Spleen (tissue), 7 donors: ENCODE data around the gene MYLK4.

Experiments
- POLR2AphosphoS5 ChIP-seq, 3 donors: sonication (generic); formaldehyde crosslinking; IDR thresholded peaks; one replicate each; pipeline ENCODE4 v1.5.1; 2017; ENCODE audit warnings: antibody characterized with exemption in 3 of 3
- TF ChIP-seq, protein P1 (sequence below), 11 experiments: fragments of 200-600 bp in 7 of 11; fragments of 450-650 bp in 4 of 11; sonication (generic) in 4 of 11; IDR thresholded peaks in 8 of 11; conservative IDR thresholded peaks in 3 of 11; 1 replicate in 7 of 11; 2 replicates in 4 of 11; pipeline versions ENCODE4 v1.4.0 to v1.8.0; 2016 to 2021; ENCODE audit warnings: antibody characterized with exemption in 11 of 11, inconsistent platforms in 4 of 11, mild to moderate bottlenecking in 1 of 11
- donor health status: DM: no; HTN: no; CAD: no; lungs with moderate emphysema.
- donor health status: DM: no; HTN: no; CAD: no.
- donor health status: DM: no; HTN: no; CAD: no.

DNA sequence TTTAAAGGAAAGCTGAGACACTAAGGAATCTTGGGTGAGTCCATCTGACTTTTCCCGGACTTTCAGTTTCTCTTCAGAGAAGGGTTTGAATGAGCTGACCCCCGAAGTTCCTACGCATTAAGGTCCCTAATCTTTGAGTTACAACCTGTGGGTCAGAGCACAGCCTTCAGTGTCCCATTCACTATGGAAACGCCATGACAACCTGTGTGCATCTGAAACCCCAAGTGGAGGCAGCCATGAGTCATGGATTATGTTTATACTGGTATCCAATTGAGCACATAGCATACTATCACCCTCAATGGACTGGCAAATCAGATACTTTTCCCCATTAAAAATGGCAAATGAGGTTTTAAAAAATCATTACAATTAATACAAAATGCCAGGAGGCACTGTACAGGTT is 11.4 kb downstream of the MYLK4 start:
- no peak for TF ChIP-seq POLR2AphosphoS5 (IDR thresholded peaks at IDR 0.05)
- TF ChIP-seq, protein P1, sequence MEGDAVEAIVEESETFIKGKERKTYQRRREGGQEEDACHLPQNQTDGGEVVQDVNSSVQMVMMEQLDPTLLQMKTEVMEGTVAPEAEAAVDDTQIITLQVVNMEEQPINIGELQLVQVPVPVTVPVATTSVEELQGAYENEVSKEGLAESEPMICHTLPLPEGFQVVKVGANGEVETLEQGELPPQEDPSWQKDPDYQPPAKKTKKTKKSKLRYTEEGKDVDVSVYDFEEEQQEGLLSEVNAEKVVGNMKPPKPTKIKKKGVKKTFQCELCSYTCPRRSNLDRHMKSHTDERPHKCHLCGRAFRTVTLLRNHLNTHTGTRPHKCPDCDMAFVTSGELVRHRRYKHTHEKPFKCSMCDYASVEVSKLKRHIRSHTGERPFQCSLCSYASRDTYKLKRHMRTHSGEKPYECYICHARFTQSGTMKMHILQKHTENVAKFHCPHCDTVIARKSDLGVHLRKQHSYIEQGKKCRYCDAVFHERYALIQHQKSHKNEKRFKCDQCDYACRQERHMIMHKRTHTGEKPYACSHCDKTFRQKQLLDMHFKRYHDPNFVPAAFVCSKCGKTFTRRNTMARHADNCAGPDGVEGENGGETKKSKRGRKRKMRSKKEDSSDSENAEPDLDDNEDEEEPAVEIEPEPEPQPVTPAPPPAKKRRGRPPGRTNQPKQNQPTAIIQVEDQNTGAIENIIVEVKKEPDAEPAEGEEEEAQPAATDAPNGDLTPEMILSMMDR (IDR thresholded peaks at IDR 0.05 in 8 of 11, conservative IDR thresholded peaks at IDR 0.05 in 3 of 11): no peak
